Suppressor macrophage treated with lipopolysaccharide for 1 hour (primary cell): Measurements from ENCODE around the gene EIF3A.
A peak's percentile ranks its signal among the peaks of the same experiment; 100 is the strongest.
"Not testable (repeated sequence)": the region's sequence is repeated elsewhere in the genome, so short reads cannot be mapped to it uniquely, and the experiment has no call there.

Source experiments
- DNase-seq, 3 donors: peaks; one replicate each; pipeline ENCODE4 v3.0.0-alpha.2; 2020 to 2022

EIF3A gene

GRCh38 chr10:119051775-119052174 lies 28.8 kb downstream of the EIF3A start:
- DNase-seq, result no peak

- no peak for DNase-seq
These were observed 30.8 kb downstream of the EIF3A start for GRCh38 chr10:119049777-119050176.

GRCh38 chr10:119049361-119049760 lies 31.3 kb downstream of the EIF3A start:
- no peak for DNase-seq

- no peak for DNase-seq
These were observed 35.1 kb downstream of the EIF3A start for GRCh38 chr10:119045561-119045960.

- no peak for DNase-seq
These were observed 38.4 kb downstream of the EIF3A start for GRCh38 chr10:119042169-119042568.

GRCh38 chr10:119041326-119041725 lies 39.3 kb downstream of the EIF3A start:
- DNase-seq, result no peak

- DNase-seq, result no peak
These were observed 41.5 kb downstream of the EIF3A start for GRCh38 chr10:119039161-119039560.

GRCh38 chr10:119031496-119032059 lies 49.0 kb downstream of the EIF3A start:
- DNase-seq, result no peak

GRCh38 chr10:119030421-119031250 lies 50.0 kb downstream of the EIF3A start:
- peak; percentile 78 to 82 (median 79) for DNase-seq

- no peak for DNase-seq
These were observed 50.8 kb downstream of the EIF3A start, which contains the start of gene NANOS1 for GRCh38 chr10:119029613-119030420. TSS of gene NANOS1 (plus strand) at chr10:119029714. CDS start at chr10:119029802, 88 bp downstream.

GRCh38 chr10:119028900-119029612 lies 51.6 kb downstream of the EIF3A start:
- DNase-seq, result peak; percentile 89 to 94 (median 91)

- DNase-seq, result not testable (repeated sequence)
These were observed 52.1 kb downstream of the EIF3A start for GRCh38 chr10:119028445-119028899.

- no peak for DNase-seq
These were observed 54.1 kb downstream of the EIF3A start for GRCh38 chr10:119026301-119027110.

GRCh38 chr10:119025776-119026175 lies 54.8 kb downstream of the EIF3A start:
- no peak for DNase-seq

- no peak for DNase-seq
These were observed 55.3 kb downstream of the EIF3A start for GRCh38 chr10:119025336-119025735.

- DNase-seq, result no peak
These were observed 55.7 kb downstream of the EIF3A start for GRCh38 chr10:119024882-119025281.

GRCh38 chr10:119023553-119023868 lies 57.1 kb downstream of the EIF3A start:
- DNase-seq, result no peak

- no peak for DNase-seq
These were observed 57.6 kb downstream of the EIF3A start for GRCh38 chr10:119022846-119023552.

- peak; percentile 58 to 79 (median 65) for DNase-seq
These were observed 60.0 kb downstream of the EIF3A start for GRCh38 chr10:119020627-119020946.

GRCh38 chr10:119007211-119007574 lies 73.4 kb downstream of the EIF3A start:
- no peak for DNase-seq

- DNase-seq, result no peak
These were observed 74.0 kb downstream of the EIF3A start for GRCh38 chr10:119006451-119007210.
